HEK293T (cell line): ENCODE results near the gene BEST4.

Source experiments
- CTCF ChIA-PET: fragments of 350-600 bp; formaldehyde crosslinking; extraction: SDS; loops from one replicate; lab custom pipeline; 2021; ENCODE audit warnings: antibody characterized with exemption, inconsistent platforms; lab: Yijun Ruan, JAX
- POLR2A ChIA-PET: fragments of 350-600 bp; formaldehyde crosslinking; extraction: SDS; loops from one replicate; lab custom pipeline; 2020; ENCODE audit warnings: antibody characterized with exemption, inconsistent platforms; lab: Yijun Ruan, JAX
- DNase-seq: peaks from one replicate; pipeline ENCODE4 v3.0.0; 2012; ENCODE audit warnings: mixed read lengths; ENCODE audit errors: extremely low spot score
- ARNT ChIP-seq: fragments of 450-650 bp; IDR thresholded peaks from 2 replicates; pipeline ENCODE4 v1.6.1; 2017; ENCODE audit warnings: mild to moderate bottlenecking
- BHLHE40 ChIP-seq: fragments of 450-650 bp; IDR thresholded peaks from 2 replicates; pipeline ENCODE4 v1.6.1; 2016; ENCODE audit warnings: mild to moderate bottlenecking, moderate library complexity, borderline replicate concordance
- CTBP1 ChIP-seq: fragments of 450-650 bp; IDR thresholded peaks from 2 replicates; pipeline ENCODE4 v1.6.1; 2016; ENCODE audit warnings: borderline replicate concordance
- ELF4 ChIP-seq: fragments of 450-650 bp; IDR thresholded peaks from 2 replicates; pipeline ENCODE4 v1.6.1; 2017; ENCODE audit warnings: antibody characterized with exemption
- FOXA1 ChIP-seq: fragments of 450-650 bp; IDR thresholded peaks from 2 replicates; pipeline ENCODE4 v1.6.1; 2016; ENCODE audit warnings: mild to moderate bottlenecking
- FOXK2 ChIP-seq: fragments of 450-650 bp; IDR thresholded peaks from 2 replicates; pipeline ENCODE4 v1.6.1; 2016; ENCODE audit warnings: mild to moderate bottlenecking
- FOXM1 ChIP-seq: fragments of 450-650 bp; IDR thresholded peaks from 2 replicates; pipeline ENCODE4 v1.6.1; 2017; ENCODE audit warnings: mild to moderate bottlenecking, borderline replicate concordance
- HDGF ChIP-seq: fragments of 450-650 bp; IDR thresholded peaks from 2 replicates; pipeline ENCODE4 v1.6.1; 2017; ENCODE audit warnings: antibody characterized with exemption, borderline replicate concordance
- L3MBTL2 ChIP-seq: fragments of 450-650 bp; conservative IDR thresholded peaks from 2 replicates; pipeline ENCODE4 v1.6.1; 2016; ENCODE audit warnings: mild to moderate bottlenecking
- LEF1 ChIP-seq: fragments of 450-650 bp; IDR thresholded peaks from 2 replicates; pipeline ENCODE4 v1.6.1; 2017; ENCODE audit warnings: mild to moderate bottlenecking, borderline replicate concordance
- NFRKB ChIP-seq: fragments of 450-650 bp; IDR thresholded peaks from 2 replicates; pipeline ENCODE4 v1.6.1; 2016; ENCODE audit warnings: mild to moderate bottlenecking, moderate library complexity
- PKNOX1 ChIP-seq: fragments of 450-650 bp; IDR thresholded peaks from 2 replicates; pipeline ENCODE4 v1.6.1; 2016
- SP1 ChIP-seq: fragments of 450-650 bp; IDR thresholded peaks from 2 replicates; pipeline ENCODE4 v1.6.1; 2017
- SUZ12 ChIP-seq: fragments of 450-650 bp; IDR thresholded peaks from 2 replicates; pipeline ENCODE4 v1.6.1; 2016; ENCODE audit warnings: mild to moderate bottlenecking
- TARDBP ChIP-seq: fragments of 450-650 bp; IDR thresholded peaks from 2 replicates; pipeline ENCODE4 v1.6.1; 2016
- ZNF384 ChIP-seq: fragments of 450-650 bp; IDR thresholded peaks from 2 replicates; pipeline ENCODE4 v1.6.1; 2016

BEST4 gene

GRCh38 chr1:44792736-44793502 lies 4.9 kb upstream of the BEST4 start:
- ChIA-PET CTCF (interaction anchor here (0.7 to 2.0 kb wide), 8 partner anchors 15 to 226 kb away, joined by 3 to 8 read pairs (median 4); partner anchors contain the start of genes BTBD19, HECTD3 and RNU5D-1), POLR2A (interaction anchor here (1.1 to 2.5 kb wide), 11 partner anchors 15 to 547 kb away, joined by 3 to 21 read pairs (median 8); partner anchors contain the start of genes HECTD3, MUTYH, PTCH2 and RNU5D-1)
- DNase-seq, result no peak
- TF ChIP-seq ARNT (no peak), SP1 (no peak), ZNF384 (no peak), L3MBTL2 (no peak), FOXA1 (no peak), LEF1 (no peak), FOXM1 (no peak), NFRKB (no peak), ELF4 (no peak)

GRCh38 chr1:44790968-44791801 lies 3.2 kb upstream of the BEST4 start:
- ChIA-PET POLR2A (interaction anchor here (0.6 to 3.0 kb wide), 9 partner anchors 9 to 512 kb away, joined by 3 to 23 read pairs (median 5); partner anchors contain the start of genes DYNLT4, PLK3, RNU5D-1 and RPS8), CTCF (interaction anchor here (0.6 to 1.1 kb wide), 2 partner anchors 22 to 60 kb away, joined by 4 to 7 read pairs; partner anchors contain the start of gene RNU5D-1)
- no peak for DNase-seq
- no peak for TF ChIP-seq TARDBP
- no peak for TF ChIP-seq FOXA1

GRCh38 chr1:44787506-44787905 lies 464 bp downstream of the BEST4 start:
- POLR2A ChIA-PET, result interaction anchor here (0.9 to 6.3 kb wide), 9 partner anchors 10 to 516 kb away, joined by 3 to 52 read pairs (median 6); partner anchors contain the start of genes HECTD3, PLK3, RPS8 and UROD
- TF ChIP-seq SP1, result no peak
- no peak for TF ChIP-seq ELF4
- TF ChIP-seq FOXM1, result no peak
- TF ChIP-seq PKNOX1, result no peak
- no peak for TF ChIP-seq SUZ12
- TF ChIP-seq CTBP1, result no peak
- TF ChIP-seq FOXK2, result no peak
- no peak for TF ChIP-seq ZNF384
- TF ChIP-seq ARNT, result no peak
- no peak for DNase-seq
- CTCF ChIA-PET, result interaction anchor here (1.0 to 2.6 kb wide), 4 partner anchors 10 to 224 kb away, joined by 3 to 7 read pairs (median 4); partner anchors contain the start of gene UROD

GRCh38 chr1:44786841-44787426 lies 1.0 kb downstream of the BEST4 start:
- no peak for DNase-seq
- TF ChIP-seq FOXM1, result no peak
- TF ChIP-seq NFRKB, result no peak
- TF ChIP-seq SUZ12, result no peak
- TF ChIP-seq ELF4, result no peak
- TF ChIP-seq ARNT, result no peak
- no peak for TF ChIP-seq FOXA1
- TF ChIP-seq HDGF, result no peak
- no peak for TF ChIP-seq ZNF384
- TF ChIP-seq BHLHE40, result no peak
- POLR2A ChIA-PET, result interaction anchor here (0.9 to 6.3 kb wide), 9 partner anchors 9 to 231 kb away, joined by 3 to 52 read pairs (median 5); partner anchors contain the start of genes HECTD3, PLK3, RPS8 and UROD
- CTCF ChIA-PET, result interaction anchor here (0.6 to 2.6 kb wide), 10 partner anchors 9 to 707 kb away, joined by 3 to 7 read pairs (median 3); partner anchors contain the start of genes RNU5D-1 and UROD

GRCh38 chr1:44786138-44786840 lies 1.7 kb downstream of the BEST4 start:
- TF ChIP-seq L3MBTL2 (peak; percentile 96), SUZ12 (no peak), ARNT (no peak)
- ChIA-PET POLR2A (interaction anchor here (0.8 to 6.3 kb wide), 9 partner anchors 9 to 232 kb away, joined by 3 to 52 read pairs (median 5); partner anchors contain the start of genes HECTD3, PLK3, RPS8 and UROD), CTCF (interaction anchor here (0.6 to 2.6 kb wide), 9 partner anchors 8 to 707 kb away, joined by 3 to 7 read pairs (median 3); partner anchors contain the start of genes RNU5D-1 and UROD)
- peak; percentile 79 for DNase-seq

GRCh38 chr1:44785501-44786137 lies 2.4 kb downstream of the BEST4 start:
- TF ChIP-seq HDGF (no peak), FOXK2 (no peak), FOXM1 (no peak), SP1 (no peak)
- no peak for DNase-seq
- ChIA-PET CTCF (interaction anchor here (0.9 to 1.4 kb wide), 2 partner anchors 23 to 55 kb away, joined by 3 read pairs; partner anchors contain the start of genes BTBD19 and RNU5D-1), POLR2A (interaction anchor here (0.8 to 6.3 kb wide), 9 partner anchors 8 to 233 kb away, joined by 3 to 52 read pairs (median 5); partner anchors contain the start of genes EIF2B3, HECTD3, PLK3 and RPS8)
